Activated naive CD4-positive, alpha-beta T cell (primary cell): ENCODE results near the gene URAD.
"Not testable (repeated sequence)": the region's sequence is repeated elsewhere in the genome, so short reads cannot be mapped to it uniquely, and the experiment has no call there.

ENCODE experiments used
- DNase-seq, 4 experiments: peaks; one replicate each; lab custom pipeline; 2025; lab: John Stamatoyannopoulos, UW

URAD gene

GRCh38 chr13:27988520-27988919, at the start of gene URAD:
Gene URAD (minus strand): TSS chr13:27988693. CDS start chr13:27988637, 56 bp downstream.
- no peak for DNase-seq

GRCh38 chr13:28037399-28037798, 48.9 kb upstream of the URAD start:
- no peak for DNase-seq

GRCh38 chr13:28035146-28035782, 46.8 kb upstream of the URAD start:
- no peak for DNase-seq

- no peak for DNase-seq
These were observed 45.6 kb upstream of the URAD start for GRCh38 chr13:28033894-28034655.

GRCh38 chr13:28032438-28032837, 43.9 kb upstream of the URAD start:
- not testable (repeated sequence) for DNase-seq

- DNase-seq: no peak
These were observed 43.4 kb upstream of the URAD start for GRCh38 chr13:28031896-28032288.

- DNase-seq: no peak
These were observed 42.9 kb upstream of the URAD start for GRCh38 chr13:28031220-28031895.

- no peak for DNase-seq
These were observed 39.3 kb upstream of the URAD start for GRCh38 chr13:28027607-28028364.

- no peak for DNase-seq
These were observed 38.6 kb upstream of the URAD start for GRCh38 chr13:28027071-28027470.

- no peak for DNase-seq
These were observed 38.0 kb upstream of the URAD start for GRCh38 chr13:28026508-28026907.

GRCh38 chr13:28022848-28023518, 34.5 kb upstream of the URAD start:
- no peak for DNase-seq

- no peak for DNase-seq
These were observed 25.8 kb upstream of the URAD start for GRCh38 chr13:28014301-28014700.

- no peak for DNase-seq
These were observed 25.0 kb upstream of the URAD start for GRCh38 chr13:28013482-28013881.

- no peak for DNase-seq
These were observed 24.4 kb upstream of the URAD start for GRCh38 chr13:28012896-28013295.

- no peak for DNase-seq
These were observed 23.9 kb upstream of the URAD start for GRCh38 chr13:28012383-28012782.

- no peak for DNase-seq
These were observed 21.6 kb upstream of the URAD start for GRCh38 chr13:28010046-28010445.

- not testable (repeated sequence) for DNase-seq
These were observed 16.5 kb upstream of the URAD start for GRCh38 chr13:28005016-28005415.

GRCh38 chr13:28002886-28003698, 14.6 kb upstream of the URAD start:
- DNase-seq: no peak

GRCh38 chr13:28001837-28002473, 13.5 kb upstream of the URAD start:
- no peak for DNase-seq

GRCh38 chr13:28001049-28001448, 12.6 kb upstream of the URAD start:
- DNase-seq: no peak
